ENCODE measurements around the gene IFNL1.

IFNL1 gene

DNA sequence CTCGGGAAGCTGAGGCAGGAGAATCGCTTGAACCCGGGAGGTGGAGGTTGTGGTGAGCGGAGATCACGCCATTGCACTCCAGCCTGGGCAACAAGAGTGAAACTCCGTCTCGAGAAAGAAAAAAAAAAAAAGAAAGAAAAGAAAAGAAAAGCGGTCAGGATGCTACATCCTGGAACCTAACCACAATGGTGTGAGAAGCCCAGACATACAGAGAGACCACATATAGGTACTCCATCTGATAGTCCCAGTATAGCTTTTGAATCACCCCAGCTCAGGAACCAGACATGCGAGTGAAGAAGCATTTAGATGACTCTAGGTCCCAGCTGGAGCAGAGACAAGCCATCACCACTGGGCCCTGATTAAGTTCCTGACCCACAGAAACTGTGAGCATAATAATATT lies 3.2 kb downstream of the IFNL1 start:
- DNase-seq, result no peak
- no peak overlapping the region for H3K4me3 ChIP-seq (ENCODE audit: insufficient read depth, low read depth, low read length, poor library complexity, severe bottlenecking)
- H3K36me3 ChIP-seq (ENCODE audit: control insufficient read depth, insufficient read depth, low read length), result no peaks in the 10 kb centered on the region
- no peaks in the 10 kb centered on the region for H3K27me3 ChIP-seq (replicated peaks; ENCODE audit: control insufficient read depth, insufficient read depth, low read length, poor library complexity, severe bottlenecking)
- H3K27ac ChIP-seq (ENCODE audit: insufficient read depth, low read length, poor library complexity, severe bottlenecking), result no peak overlapping the region
- peaks cover 4% of the 10 kb centered on the region for H3K4me1 ChIP-seq (ENCODE audit: control insufficient read depth, insufficient read depth, low read length, poor library complexity, severe bottlenecking)
- H3K9me3 ChIP-seq (ENCODE audit: control insufficient read depth, low read length), result no peaks in the 10 kb centered on the region

DNA sequence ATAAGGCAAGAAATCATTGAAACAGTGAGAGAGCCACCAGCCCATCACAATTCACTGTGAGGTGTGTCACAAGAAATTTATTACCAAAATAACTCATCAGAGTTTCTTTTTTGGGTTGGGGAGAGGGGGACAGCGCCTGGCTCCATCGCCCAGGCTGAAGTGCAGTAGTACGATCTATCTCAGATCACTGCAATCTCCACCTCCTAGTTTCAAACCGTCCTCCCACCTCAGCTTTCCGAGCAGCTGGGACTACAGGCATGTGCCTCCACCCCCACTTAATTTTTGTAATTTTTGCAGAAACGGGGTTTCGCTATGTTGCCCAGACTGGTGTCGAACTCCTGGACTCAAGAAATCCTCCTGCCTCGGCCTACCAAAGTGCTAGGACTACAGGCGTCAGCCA lies 3.6 kb downstream of the IFNL1 start:
- Histone ChIP-seq H3K27me3 (replicated peaks; ENCODE audit: control insufficient read depth, insufficient read depth, low read length, poor library complexity, severe bottlenecking) (no peaks in the 10 kb centered on the region), H3K4me3 (ENCODE audit: insufficient read depth, low read depth, low read length, poor library complexity, severe bottlenecking) (no peak overlapping the region), H3K9me3 (ENCODE audit: control insufficient read depth, low read length) (no peaks in the 10 kb centered on the region), H3K36me3 (ENCODE audit: control insufficient read depth, insufficient read depth, low read length) (no peaks in the 10 kb centered on the region), H3K27ac (ENCODE audit: insufficient read depth, low read length, poor library complexity, severe bottlenecking) (no peak overlapping the region), H3K4me1 (ENCODE audit: control insufficient read depth, insufficient read depth, low read length, poor library complexity, severe bottlenecking) (peaks cover 4% of the 10 kb centered on the region)
- no peak for DNase-seq

DNA sequence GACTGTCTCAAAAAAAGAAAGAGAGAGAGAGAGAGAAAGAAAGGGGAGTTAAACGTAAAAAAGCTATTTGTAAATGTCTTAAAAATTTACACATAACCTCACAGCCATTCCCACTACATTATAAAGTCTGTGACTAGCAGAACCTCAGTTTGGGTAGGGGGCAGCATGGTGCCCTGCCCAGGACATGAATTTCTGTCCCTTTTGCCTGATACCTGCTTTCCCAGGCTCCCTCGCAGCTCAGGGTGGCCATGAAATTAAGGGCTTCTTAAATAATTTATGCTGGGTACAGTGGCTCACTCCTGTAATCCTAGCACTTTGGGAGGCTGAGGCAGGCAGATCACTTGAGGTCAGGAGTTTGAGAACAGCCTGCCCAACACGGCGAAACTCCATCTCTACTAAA lies 4.8 kb downstream of the IFNL1 start:
- Histone ChIP-seq H3K27me3 (replicated peaks; ENCODE audit: control insufficient read depth, insufficient read depth, low read length, poor library complexity, severe bottlenecking) (no peaks in the 10 kb centered on the region), H3K4me3 (ENCODE audit: insufficient read depth, low read depth, low read length, poor library complexity, severe bottlenecking) (no peak overlapping the region), H3K4me1 (ENCODE audit: control insufficient read depth, insufficient read depth, low read length, poor library complexity, severe bottlenecking) (peaks cover 4% of the 10 kb centered on the region), H3K9me3 (ENCODE audit: control insufficient read depth, low read length) (no peaks in the 10 kb centered on the region), H3K27ac (ENCODE audit: insufficient read depth, low read length, poor library complexity, severe bottlenecking) (no peak overlapping the region), H3K36me3 (ENCODE audit: control insufficient read depth, insufficient read depth, low read length) (no peaks in the 10 kb centered on the region)
- no peak for DNase-seq

DNA sequence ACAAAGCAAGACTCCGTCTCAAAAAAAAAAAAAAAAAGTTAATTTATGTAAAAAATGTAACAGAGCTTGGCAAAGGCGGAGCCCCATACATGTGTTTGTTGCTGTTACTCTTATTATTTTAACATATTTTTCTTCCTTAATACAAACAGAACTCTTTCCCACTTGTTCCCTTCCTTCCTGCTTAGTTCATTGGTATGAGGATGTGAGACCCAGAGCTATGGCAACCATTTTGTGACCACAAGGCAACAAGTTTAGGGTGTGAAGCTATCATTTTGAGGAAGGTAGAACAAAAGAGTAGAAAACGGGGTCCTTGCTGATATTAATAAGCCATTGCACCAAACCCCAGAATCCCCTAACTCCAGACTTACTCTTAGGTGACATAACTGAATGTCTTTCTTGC lies 5.4 kb downstream of the IFNL1 start:
- Histone ChIP-seq H3K27ac (ENCODE audit: insufficient read depth, low read length, poor library complexity, severe bottlenecking) (no peak overlapping the region), H3K4me1 (ENCODE audit: control insufficient read depth, insufficient read depth, low read length, poor library complexity, severe bottlenecking) (peaks cover 4% of the 10 kb centered on the region), H3K9me3 (ENCODE audit: control insufficient read depth, low read length) (no peaks in the 10 kb centered on the region), H3K27me3 (replicated peaks; ENCODE audit: control insufficient read depth, insufficient read depth, low read length, poor library complexity, severe bottlenecking) (no peaks in the 10 kb centered on the region), H3K4me3 (ENCODE audit: insufficient read depth, low read depth, low read length, poor library complexity, severe bottlenecking) (no peak overlapping the region), H3K36me3 (ENCODE audit: control insufficient read depth, insufficient read depth, low read length) (no peaks in the 10 kb centered on the region)
- no peak for DNase-seq

DNA sequence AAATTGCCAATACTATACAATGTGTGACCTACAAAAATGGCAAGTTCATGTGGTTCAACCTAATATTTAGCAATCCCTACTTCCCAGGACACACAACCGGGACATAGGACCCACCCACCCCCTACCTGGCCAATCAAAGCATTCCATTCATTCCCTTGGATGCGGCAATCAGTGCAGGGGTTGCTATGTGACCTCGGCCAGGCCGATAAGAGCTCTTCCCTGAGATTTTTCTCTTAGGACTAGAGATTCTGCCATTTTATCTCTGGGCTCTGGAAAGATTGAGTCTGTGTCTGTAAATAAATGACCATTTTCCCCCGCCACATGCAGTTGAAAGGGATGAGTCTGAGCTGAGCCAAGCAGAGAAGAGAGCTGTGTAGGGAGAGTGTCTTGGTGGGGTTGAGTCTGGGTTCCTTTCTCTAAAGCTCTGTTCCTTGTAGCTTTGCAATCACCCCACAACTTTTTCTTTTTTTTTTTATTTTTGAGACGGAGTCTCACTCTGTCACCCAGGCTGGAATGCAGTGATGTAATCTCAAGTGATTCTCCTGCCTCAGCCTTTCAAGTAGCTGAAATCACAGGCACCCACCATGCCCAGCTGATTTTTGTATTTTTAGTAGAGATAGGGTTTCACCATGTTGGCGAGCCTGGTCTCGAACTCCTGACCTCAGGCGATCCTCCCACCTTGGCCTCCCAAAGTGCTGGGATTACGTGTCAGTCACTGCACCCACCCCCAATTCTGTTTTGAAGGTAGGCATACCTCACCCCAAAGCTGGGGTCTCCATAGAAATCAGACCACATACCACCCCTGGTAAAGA lies 7.4 kb downstream of the IFNL1 start:
- Histone ChIP-seq H3K27me3 (replicated peaks; ENCODE audit: control insufficient read depth, insufficient read depth, low read length, poor library complexity, severe bottlenecking) (no peaks in the 10 kb centered on the region), H3K4me1 (ENCODE audit: control insufficient read depth, insufficient read depth, low read length, poor library complexity, severe bottlenecking) (no peaks in the 10 kb centered on the region), H3K36me3 (ENCODE audit: control insufficient read depth, insufficient read depth, low read length) (no peaks in the 10 kb centered on the region), H3K9me3 (ENCODE audit: control insufficient read depth, low read length) (no peaks in the 10 kb centered on the region), H3K27ac (ENCODE audit: insufficient read depth, low read length, poor library complexity, severe bottlenecking) (no peak overlapping the region), H3K4me3 (ENCODE audit: insufficient read depth, low read depth, low read length, poor library complexity, severe bottlenecking) (no peak overlapping the region)
- DNase-seq, result no peak

DNA sequence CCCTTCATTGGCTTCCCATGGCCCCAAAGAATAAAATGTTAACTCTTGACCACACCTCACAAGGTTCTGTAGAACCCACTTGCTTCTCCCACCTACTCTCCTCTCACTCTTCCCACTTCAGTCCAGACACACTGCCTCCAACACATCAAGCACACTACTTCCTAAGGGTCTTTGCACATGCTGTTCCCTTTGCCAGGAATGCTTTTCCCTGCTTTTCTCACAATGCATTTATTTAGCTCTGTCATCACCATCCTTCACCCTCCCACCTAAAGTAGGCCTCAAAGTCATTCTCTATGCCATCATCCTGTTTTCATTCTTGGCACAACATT lies 7.9 kb downstream of the IFNL1 start:
- H3K4me1 ChIP-seq (ENCODE audit: control insufficient read depth, insufficient read depth, low read length, poor library complexity, severe bottlenecking), result no peaks in the 10 kb centered on the region
- no peak for DNase-seq
- H3K4me3 ChIP-seq (ENCODE audit: insufficient read depth, low read depth, low read length, poor library complexity, severe bottlenecking), result no peak overlapping the region
- H3K36me3 ChIP-seq (ENCODE audit: control insufficient read depth, insufficient read depth, low read length), result no peaks in the 10 kb centered on the region
- H3K27ac ChIP-seq (ENCODE audit: insufficient read depth, low read length, poor library complexity, severe bottlenecking), result no peak overlapping the region
- no peaks in the 10 kb centered on the region for H3K27me3 ChIP-seq (replicated peaks; ENCODE audit: control insufficient read depth, insufficient read depth, low read length, poor library complexity, severe bottlenecking)
- no peaks in the 10 kb centered on the region for H3K9me3 ChIP-seq (ENCODE audit: control insufficient read depth, low read length)

DNA sequence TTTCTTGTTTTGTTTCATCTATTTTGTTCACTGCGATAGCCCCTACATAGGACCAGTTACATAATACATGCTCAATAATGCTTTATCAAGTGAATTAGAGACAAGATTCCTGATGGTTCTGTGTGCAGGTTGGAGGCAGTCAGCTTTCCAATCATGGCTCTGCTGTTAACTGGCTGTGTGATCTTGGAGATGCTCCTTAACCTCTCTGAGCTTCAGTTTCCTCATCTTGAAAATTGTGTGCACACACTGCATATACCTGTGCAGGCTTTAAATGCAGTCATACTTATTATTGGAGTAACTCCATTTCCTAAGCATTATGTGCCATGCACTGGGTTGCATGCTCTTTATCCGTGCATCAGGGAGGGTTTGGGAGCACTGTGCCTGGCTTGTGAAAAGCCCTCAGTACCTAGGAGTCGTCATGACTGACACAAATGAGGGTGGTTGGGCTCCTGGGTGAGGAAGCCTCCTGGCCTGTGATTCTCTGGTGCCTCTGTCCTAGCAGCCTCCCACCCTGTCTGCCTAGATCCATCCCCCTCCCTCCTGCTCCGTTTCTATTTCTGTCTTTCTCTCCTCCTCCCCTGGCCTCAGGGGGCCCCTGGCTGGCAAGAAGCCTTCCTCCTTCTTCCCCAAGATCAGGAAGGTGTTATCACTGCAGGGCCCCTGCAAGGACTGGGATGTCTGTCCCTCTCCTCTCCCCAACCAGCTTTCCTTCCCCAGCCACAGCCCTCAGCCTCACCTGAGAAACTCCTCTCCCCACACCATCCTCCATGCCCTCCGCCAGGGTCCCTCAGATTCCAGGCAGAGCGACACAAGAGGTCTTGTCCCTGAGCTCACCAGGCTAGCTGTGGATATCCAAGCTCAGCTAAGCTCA lies 8.7 kb downstream of the IFNL1 start:
- Histone ChIP-seq H3K9me3 (ENCODE audit: control insufficient read depth, low read length) (no peaks in the 10 kb centered on the region), H3K4me3 (ENCODE audit: insufficient read depth, low read depth, low read length, poor library complexity, severe bottlenecking) (no peak overlapping the region), H3K27ac (ENCODE audit: insufficient read depth, low read length, poor library complexity, severe bottlenecking) (no peak overlapping the region), H3K36me3 (ENCODE audit: control insufficient read depth, insufficient read depth, low read length) (no peaks in the 10 kb centered on the region), H3K27me3 (replicated peaks; ENCODE audit: control insufficient read depth, insufficient read depth, low read length, poor library complexity, severe bottlenecking) (no peaks in the 10 kb centered on the region), H3K4me1 (ENCODE audit: control insufficient read depth, insufficient read depth, low read length, poor library complexity, severe bottlenecking) (no peaks in the 10 kb centered on the region)
- no peak for DNase-seq

DNA sequence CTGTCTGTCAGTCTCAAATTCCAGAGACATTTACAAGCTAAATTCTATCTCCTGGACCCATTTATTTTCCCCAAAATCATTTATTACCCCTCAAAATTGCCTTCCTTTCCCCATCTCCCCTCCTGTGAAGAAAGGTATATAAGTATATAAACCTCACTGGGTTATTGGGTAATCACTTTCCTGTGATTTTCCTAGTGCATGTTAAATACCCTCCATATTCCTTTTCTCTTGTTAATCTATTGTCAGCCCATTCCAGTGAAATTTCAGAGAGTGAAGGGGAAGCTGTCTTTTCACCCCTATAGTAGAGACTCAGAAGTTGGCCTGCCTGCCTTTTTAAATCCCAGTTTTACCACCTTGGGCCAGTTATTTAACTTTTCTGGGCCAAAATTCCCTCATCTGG lies 9.9 kb downstream of the IFNL1 start:
- no peak for DNase-seq
- Histone ChIP-seq H3K27ac (ENCODE audit: insufficient read depth, low read length, poor library complexity, severe bottlenecking) (no peak overlapping the region), H3K4me1 (ENCODE audit: control insufficient read depth, insufficient read depth, low read length, poor library complexity, severe bottlenecking) (no peaks in the 10 kb centered on the region), H3K36me3 (ENCODE audit: control insufficient read depth, insufficient read depth, low read length) (no peaks in the 10 kb centered on the region), H3K27me3 (replicated peaks; ENCODE audit: control insufficient read depth, insufficient read depth, low read length, poor library complexity, severe bottlenecking) (no peaks in the 10 kb centered on the region), H3K9me3 (ENCODE audit: control insufficient read depth, low read length) (no peaks in the 10 kb centered on the region), H3K4me3 (ENCODE audit: insufficient read depth, low read depth, low read length, poor library complexity, severe bottlenecking) (no peak overlapping the region)

DNA sequence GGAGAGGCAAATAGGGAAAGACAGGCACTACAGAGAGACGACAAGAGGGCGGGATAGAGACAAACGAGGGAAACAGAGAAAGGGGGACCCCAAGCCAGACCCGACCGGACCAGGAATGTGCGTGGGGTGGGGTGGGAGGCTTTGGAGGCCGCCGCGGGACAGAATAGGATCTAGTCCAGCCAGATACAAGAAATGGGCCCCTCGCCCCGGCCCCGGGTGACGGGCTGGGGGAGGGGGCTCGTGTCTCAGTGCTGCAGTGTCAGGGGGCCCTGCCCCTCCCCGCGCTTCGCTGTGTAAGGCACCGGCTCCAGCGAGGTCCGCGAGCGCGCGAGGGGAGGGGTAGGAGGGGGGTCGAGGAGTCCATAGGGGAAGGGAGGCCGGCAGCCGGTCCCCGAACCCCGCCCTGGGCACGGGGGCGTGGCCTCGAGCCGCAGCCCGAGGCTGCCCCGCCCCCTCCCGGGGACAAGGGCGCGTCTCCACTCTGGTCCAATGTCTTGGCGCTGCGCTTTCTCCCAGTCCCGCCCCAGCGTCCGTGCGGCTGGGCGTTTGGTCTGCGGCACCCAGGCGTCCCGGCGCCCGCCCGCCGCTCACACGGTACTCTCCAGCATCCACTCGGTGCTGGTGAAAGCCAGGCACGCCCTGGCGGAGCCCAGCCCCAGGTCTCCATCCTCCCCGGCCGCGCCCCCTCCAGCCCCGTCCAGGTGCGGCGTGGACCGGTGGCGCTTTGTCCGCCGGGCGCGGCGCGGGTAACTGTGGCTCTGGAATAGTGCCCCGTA lies 11.0 kb downstream of the IFNL1 start:
- H3K27ac ChIP-seq (ENCODE audit: insufficient read depth, low read length, poor library complexity, severe bottlenecking), result no peak overlapping the region
- DNase-seq, result no peak
- no peaks in the 10 kb centered on the region for H3K27me3 ChIP-seq (replicated peaks; ENCODE audit: control insufficient read depth, insufficient read depth, low read length, poor library complexity, severe bottlenecking)
- no peak overlapping the region for H3K4me3 ChIP-seq (ENCODE audit: insufficient read depth, low read depth, low read length, poor library complexity, severe bottlenecking)
- no peaks in the 10 kb centered on the region for H3K9me3 ChIP-seq (ENCODE audit: control insufficient read depth, low read length)
- no peaks in the 10 kb centered on the region for H3K36me3 ChIP-seq (ENCODE audit: control insufficient read depth, insufficient read depth, low read length)
- H3K4me1 ChIP-seq (ENCODE audit: control insufficient read depth, insufficient read depth, low read length, poor library complexity, severe bottlenecking), result no peaks in the 10 kb centered on the region
